ENCODE results near the gene RAB40A.
"Not testable (repeated sequence)": the region's sequence is repeated elsewhere in the genome, so short reads cannot be mapped to it uniquely, and the experiment has no call there.

RAB40A gene

DNA sequence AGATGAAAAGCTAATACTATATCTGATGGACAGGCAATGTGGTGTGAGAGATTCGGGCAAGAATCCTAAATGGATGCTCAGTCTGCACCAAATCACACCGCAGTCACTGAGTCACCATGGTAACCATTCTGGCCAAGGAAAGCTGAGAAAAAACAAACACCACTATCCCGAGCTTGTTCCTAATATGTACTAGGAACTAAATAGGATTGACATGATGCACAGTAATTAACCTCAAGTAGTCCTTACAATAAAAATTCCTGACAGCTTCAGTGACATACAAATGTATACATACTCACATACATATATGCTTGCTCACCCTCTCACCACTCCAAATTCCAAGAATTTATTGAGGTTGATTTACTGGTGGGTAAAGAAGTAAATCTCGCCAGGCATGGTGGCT lies 1.1 kb upstream of the RAB40A start:
- no peak for DNase-seq

DNA sequence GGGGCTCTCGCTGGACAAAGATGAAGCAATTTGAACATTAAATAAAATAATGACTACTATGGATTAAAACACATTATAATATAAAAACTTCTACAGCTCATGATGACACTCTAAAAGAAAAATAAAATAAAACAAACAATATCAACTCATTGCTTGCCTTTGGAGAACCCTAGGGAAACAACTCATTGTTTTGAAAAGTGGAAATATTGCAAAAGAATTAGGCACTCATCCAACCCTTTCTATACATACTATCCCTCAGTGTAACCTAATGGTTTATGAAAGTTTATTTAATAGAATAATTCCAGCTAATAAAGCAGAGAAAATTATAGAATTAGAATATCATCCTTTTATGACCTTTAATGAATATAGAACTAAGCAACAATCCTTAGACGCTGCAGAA lies 718 bp downstream of the RAB40A start:
- no peak for DNase-seq

DNA sequence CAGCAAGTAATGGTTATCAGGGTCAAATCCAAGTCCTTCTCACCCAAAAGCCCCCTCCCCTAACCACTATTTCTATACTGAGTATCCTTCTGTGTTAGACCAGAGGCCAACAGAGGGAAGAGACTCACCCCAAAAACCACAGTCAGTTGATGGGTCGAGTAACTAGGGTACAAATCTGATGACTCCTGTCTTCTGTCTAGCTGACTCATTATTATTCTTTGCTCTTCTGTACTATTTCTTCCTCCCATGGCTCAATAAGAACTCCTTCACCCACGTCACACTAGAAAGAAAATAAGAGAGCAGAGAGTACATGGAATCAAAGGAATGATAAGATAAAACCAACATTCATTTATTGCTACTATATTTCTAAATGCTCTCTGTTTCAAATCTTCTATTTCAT lies 2.0 kb downstream of the RAB40A start:
- no peak for DNase-seq

DNA sequence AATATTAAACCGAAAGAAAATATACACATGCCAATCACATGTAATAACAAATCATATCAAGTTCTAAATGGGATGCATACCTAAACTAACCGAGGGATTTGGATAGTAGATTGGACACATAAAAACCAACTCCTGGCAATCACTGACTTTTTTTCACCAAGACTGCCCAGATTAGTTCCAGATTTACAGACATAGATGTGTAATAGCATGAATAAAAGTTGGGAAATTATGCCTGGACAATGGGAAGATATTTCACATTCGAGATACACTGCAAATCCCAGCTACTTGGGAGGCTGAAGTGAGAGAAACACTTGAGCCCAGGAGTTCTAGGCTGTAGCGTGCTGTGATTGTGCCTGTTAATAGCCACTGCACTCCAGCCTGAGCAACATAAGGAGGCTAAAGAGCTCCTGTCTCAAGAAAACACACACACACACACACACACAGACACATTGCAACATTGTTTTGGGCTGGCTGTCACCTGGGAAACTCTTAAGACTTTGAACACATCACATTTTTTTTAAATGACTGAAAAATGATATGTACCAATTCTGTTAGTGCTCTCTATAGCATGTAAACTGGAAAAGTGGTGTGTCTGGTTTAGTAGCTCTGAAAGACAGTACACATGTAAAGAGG lies 5.7 kb downstream of the RAB40A start:
- no peak for DNase-seq

DNA sequence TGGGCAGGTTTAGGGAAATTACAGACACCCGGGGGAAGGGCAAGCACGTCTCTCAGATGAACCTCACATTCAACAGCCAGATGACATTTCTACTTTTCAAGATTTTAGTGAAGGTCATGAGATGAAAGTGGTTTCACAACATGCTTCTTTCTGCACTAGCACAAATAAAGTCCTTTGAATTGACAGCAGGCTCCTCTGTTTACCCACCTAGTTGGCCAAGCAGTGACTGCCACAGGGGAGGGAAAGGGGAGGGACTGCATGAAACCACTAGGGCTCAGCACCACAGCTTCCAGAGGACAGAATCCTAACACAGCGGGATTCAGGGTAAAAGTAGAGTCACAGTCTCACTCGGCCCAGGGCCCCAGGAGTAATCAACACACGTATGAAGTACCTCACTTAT lies 6.2 kb downstream of the RAB40A start:
- no peak for DNase-seq

DNA sequence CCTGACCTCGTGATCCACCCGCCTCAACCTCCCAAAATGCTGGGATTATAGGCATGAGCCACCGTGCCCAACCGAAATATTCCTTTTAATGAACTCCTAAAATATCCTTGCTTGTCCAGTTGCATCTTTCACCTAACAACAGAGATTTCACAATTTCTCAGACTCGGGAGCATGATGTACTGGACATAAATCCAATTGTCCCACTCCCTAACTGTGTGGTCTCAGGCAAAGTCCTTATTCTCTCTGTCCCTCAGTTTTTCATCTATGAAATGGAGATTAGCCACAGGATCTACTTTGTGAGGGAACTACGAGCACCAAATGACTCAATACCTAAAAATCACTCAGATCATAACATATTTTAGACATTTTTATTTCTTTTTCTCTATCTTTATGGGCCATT lies 9.3 kb downstream of the RAB40A start:
- DNase-seq: no peak

DNA sequence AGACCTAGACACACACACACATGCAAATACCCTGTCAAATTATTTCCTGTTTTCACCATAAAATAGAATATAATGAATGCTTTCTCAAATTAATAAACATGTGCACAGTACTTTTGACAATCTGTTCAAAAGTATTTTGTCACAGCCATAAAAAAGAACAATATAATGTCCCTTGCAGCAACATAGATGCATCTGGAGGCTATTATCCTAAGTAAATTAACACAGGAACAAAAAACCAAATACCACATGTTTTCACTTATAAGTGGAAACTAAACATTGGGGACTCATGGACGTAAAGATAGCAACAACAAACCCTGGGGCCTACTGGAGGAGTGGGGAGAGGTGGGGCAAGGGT lies 15.5 kb downstream of the RAB40A start:
- DNase-seq: no peak

DNA sequence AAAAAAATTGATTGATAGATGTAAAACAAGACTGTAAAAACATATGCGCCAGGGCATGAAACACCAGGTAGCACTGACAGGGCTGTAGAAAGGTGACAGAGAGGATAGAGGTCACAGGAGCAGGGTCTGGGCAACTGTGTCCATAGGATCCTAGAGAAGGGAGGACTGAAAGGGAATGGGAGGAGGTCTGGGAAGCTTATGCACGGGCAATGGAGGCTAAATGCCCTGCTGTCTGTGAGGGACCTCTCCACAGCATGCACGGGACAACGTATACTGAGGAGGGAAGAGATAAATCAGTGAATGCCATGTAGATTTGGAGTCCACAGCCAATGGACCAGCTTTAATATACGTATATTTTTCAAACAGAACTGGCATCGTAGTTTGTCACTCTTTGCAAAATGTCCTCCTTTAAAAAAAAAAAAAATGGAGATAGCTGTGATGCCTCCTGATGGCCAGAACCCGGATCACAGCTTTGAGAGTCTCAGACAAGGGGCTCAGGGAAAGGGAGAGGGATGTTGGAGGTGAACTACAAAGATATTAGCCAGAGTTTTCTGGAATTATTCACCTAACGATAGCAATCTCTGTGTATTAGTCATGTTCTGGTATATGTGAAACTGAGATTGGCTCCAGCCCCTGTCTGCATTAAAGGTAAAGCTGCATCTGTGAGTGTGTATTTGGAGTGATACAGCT lies 16.0 kb downstream of the RAB40A start:
- no peak for DNase-seq

DNA sequence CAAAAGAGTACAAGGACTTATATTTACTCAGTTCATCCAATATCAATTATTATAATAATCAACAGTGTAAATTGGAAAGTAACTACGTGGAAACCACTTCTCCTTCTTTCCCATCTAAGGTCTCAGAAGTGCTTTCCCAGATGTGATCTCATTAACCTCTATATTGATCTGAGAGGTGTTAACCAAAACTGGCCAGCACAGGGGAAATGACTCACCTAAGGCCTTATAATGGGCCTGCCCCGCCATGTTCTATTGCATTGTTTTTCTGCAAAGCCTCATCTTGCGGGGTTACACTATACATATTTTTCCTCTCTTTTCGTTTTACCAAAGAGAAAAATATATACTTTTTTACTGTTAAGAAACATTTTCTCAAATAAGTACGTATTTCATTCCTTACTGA lies 20.5 kb downstream of the RAB40A start:
- no peak for DNase-seq

DNA sequence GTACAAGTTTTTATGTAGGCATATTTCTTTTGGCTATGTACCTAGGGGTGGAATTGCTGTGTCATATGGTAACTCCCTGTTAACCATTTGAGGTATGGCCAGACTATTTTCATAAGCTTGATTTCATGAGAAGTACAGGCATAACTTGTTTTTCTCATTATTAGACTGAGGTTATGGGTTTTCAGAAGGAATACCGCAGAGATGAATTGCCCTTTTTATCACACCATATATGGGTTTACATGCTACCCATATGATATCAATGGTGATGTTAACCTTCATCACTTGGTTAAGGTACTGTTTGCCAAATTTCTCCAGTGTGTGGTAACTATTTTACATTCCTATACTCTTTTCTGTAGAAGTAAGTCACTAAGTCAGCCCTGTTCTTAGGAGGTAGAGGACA lies 23.5 kb downstream of the RAB40A start:
- no peak for DNase-seq

DNA sequence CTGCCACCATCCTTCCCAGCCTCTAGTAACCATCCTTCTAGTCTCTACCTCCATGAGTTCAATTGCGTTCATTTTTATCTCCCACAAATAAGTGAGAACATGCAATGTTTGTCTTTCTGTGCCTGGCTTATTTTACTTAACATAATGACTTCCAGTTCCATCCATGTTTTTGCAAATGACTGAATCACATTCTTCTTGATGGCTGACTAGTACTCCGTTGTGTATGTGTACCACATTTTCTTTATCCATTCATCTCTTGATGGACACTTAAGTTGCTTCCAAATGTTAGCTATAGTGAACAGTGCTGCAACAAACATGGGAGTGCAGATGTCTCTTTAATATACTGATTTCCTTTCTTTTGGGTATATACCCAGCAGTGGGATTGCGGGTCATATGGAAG lies 25.7 kb downstream of the RAB40A start:
- not testable (repeated sequence) for DNase-seq

DNA sequence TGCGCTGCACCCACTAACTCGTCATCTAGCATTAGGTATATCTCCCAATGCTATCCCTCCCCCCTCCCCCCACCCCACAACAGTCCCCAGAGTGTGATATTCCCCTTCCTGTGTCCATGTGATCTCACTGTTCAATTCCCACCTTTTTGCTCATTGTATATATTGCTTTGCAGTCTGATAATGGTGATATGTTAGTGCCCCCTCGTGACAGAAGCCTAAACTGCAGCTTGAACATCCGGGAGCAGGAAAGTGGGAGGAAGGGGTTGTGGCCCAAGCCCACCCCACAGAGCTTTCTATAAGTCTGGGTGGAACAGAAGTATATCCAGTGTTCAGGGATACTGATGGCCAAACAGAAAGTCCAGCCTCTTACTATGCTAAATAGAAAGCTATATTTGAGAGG lies 29.6 kb downstream of the RAB40A start:
- not testable (repeated sequence) for DNase-seq

DNA sequence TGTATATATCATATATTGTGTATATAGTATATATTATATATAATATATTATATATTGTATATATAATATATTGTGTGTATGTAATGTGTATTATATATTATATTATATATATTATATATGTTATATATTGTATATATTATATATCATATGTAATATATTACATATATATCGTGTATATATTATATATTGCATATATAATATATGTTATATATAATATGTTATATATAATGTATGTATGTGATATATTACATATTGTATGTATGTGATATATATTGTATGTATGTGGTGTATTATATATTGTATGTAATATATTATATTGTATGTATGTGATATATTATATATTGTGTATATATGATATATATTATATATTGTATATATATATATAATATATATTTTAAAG lies 30.5 kb downstream of the RAB40A start:
- DNase-seq: no peak

DNA sequence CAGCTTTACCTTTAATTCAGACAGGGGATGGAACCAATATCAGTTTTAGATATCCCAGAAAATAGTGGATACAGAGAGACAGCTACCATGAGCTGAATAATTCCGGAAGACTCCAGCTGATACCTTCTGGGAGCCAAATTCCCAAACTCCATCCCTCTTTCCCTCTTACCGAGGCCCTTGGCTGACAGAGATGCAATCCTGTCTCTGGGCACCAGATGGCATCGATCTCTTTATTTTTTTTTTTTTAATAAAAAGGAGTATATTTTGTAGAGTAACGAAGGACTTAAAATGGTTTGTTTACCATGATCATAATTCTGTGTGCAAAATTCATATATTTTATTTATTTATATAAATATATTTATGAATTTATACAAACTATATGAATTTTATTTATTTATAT lies 31.0 kb downstream of the RAB40A start:
- DNase-seq: no peak

DNA sequence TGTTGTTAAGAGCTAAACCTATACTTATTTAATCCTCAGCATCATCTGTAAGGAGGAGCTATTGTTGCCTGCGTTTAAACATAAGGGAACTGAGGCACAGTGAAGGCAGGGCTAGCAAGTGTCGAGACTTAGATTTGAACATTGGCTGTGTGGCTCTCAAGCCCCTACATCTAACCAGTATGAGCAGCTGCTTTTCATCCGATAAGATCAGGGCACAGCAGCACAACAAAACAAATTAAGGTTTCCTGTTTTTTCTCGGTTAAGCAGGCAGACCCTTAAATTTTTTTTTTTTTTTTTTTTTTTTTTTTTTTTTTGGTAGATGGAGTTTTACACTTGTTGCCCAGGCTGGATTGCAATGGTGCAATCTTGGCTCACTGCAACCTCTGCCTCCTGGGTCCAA lies 35.6 kb downstream of the RAB40A start:
- DNase-seq: no peak

DNA sequence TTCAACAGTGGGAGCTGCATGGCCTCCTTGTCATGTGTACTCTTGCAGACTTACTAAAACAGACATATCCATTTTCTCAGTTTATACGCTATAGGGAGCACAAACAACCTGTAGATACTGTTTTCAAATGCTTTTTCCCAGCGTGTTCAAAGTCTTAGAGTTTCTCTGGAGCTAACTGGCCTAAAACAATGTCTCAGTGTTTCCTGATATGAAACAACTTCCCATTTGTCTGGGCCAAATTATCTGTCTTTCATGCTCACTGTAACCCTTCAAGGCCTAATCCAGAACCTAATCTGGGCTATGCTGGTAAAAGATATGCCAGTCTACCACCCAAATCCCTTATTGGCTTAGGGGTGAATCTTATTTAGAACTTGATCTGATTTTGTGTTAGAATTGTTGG lies 38.8 kb downstream of the RAB40A start:
- no peak for DNase-seq

DNA sequence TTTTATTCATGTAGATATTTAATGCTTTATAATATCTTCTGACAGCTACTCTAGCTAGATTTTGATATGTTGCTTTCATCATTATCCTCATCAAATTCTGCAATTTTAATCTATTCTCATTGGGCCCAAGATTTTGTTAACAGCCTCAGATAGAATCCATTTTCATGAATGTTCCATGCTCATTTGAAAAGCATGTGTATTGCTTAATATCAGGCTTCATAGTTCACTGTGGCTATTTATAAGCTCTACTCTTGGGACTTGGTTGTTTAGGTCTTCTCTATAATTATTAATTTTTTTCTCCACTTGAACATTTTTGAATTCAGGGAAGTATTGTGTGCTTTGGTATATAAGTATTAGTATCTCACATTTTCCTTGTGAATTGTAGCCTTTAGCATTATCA lies 41.8 kb downstream of the RAB40A start:
- DNase-seq: no peak

DNA sequence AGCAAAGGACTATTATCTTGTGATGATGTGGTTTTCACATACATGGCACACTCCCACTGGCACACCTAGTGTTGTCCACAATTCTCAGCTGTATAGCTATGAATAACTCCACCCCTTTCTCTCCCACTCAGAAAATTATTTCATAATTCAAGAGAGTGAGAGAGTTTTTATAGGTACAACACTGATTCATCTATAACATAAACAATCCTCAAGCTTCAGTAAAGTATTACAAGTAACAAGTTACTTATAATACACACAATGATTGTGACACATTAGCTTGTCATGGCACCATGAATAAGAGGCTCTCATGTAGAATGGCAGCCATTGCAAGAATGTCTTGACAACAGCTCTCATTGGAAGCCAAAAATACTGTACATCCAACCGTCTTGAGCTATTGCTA lies 43.9 kb downstream of the RAB40A start:
- DNase-seq: no peak

DNA sequence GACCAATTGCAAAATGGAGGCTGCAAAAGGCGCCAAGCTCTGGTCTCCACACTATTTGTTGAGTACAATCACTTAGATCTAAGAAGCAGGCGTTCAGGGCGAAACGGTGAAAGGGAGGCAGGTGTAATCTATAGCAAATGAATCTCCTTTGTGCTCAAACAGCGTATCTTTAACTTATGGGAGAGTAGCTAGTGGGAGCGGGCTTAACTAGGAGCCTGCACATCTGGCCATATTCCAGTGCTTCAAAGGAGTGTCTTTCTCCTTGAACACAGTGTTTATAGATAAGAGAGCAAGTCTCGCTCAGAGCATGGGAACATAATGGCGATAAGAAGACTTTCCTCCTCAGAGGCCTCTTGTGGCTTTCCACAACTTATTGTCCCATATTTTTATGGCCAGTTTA lies 49.3 kb downstream of the RAB40A start:
- DNase-seq: not testable (repeated sequence)

DNA sequence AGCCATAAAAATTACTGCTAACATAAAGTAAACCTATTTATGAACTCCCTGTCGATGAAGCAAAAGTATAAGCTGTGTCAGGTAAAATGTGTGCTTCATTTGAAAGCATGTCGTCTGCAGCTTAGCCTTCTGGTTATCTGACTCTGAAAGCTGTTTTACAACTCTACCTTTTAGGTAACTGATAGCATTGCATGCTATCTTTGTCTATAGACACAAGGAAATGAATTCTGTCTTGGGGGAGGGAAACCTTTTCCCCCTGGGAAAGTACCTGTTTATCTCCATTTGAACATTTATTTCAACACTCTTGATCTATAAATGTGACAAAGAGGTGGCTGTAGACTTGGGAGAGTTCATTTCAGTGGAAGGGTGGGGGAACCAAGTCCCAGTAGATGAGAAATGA lies 51.4 kb downstream of the RAB40A start:
- DNase-seq: no peak

DNA sequence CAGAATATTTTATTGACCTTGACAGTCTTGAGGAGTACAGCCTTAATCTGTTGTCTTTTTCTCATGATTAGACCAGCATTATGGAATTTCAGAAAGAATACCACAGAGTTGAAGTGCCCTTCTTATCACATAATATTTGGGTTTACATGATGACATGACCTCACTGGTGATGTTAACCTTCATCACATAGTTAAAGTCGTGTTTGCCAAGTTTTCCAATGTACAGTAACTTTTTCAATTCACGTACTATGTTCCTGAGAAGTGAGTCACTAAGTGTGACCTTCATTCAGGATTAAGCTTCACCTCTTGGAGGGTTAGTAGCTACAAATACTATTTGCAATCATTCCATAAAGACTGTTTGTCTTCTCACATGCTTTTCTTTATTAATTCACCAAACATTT lies 52.1 kb downstream of the RAB40A start:
- no peak for DNase-seq

DNA sequence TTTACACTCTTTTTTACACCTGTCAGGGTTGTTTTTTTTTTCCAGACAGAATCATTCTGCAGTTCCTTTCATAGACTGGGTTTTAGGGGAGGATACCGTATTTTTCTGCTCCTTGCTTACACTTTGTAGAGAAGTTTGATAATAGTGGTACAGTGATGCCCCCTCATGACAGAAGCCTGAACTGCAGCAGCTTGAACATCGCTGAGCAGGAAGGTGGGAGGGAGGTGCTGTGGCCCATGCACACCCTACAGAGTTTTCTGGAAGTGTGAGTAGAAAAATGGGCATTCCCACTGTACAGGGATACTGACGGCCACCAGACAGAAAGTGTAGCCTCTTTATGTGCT lies 54.5 kb downstream of the RAB40A start:
- peak; percentile 0 to 3 for DNase-seq

DNA sequence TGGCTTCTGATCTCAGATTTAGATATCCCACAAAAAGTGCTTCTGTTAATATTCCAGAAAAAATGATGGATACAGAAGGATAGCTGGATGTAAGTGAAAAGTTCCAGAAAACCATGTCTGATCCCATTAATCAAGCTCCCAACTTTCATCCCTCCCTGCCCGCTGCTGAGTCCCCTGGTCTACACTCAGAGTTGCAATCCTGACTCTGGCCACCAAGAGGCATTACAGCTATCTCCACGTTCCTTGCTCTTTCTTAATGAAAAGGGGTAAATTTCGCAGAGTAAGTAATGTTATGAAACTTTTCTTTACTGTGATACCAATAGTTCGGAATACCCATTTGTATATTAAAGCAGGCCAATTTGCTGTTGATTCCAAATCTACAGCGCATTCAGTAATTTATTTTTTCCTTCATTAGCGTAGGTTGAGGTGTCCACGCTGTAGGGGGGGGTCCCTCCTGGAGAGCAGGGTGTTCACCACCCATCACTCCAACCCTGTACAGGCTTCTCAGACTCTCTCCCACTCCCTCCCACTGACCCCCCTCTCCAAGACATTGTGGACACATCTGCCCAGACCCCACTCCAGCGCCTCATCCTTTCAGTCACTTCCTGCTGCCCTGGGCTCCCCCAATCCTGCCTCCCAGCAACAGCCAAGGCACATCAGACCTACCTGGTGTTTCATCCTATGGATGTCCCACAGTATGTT lies 55.1 kb downstream of the RAB40A start:
- DNase-seq: no peak

DNA sequence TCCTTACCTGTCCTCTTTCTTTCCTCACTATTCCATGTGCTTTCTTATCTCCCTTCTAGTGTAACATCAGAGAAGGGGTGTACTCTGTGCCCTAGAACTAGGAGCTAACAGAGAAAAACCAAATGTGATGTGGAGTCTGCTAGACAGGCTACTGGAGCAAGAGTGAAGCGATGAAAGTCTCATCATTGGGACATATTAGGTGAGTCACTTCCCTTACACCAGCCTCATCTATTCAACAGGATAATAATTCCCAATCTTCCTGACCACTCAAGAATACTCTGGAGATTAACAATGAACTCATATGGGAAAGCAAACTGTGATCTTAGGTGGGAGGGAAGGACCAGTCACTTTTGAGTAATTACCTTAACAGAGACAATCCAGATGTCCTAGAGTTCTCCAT lies 58.1 kb downstream of the RAB40A start:
- no peak for DNase-seq
